Loucy (cell line): ENCODE measurements around the gene ZNRF3.

Experiments used
- H2AFZ ChIP-seq: fragments of 200-600 bp; sonication (generic); 2 replicates; pipeline ENCODE4 v1.6.0; 2016; ENCODE audit warnings: antibody characterized with exemption, mild to moderate bottlenecking, low read length, moderate library complexity
- H3F3A ChIP-seq: fragments of 200-600 bp; 2 replicates; pipeline ENCODE4 v1.6.0; 2016; ENCODE audit warnings: antibody characterized with exemption, low read depth, mild to moderate bottlenecking
- H3K27me3 ChIP-seq: fragments of 200-600 bp; sonication (generic); 2 replicates; pipeline ENCODE4 v1.6.1; 2014; ENCODE audit warnings: low read length, mild to moderate bottlenecking; ENCODE audit not compliant: insufficient read depth, poor library complexity, severe bottlenecking
- H3K36me3 ChIP-seq: fragments of 200-600 bp; sonication (generic); 2 replicates; pipeline ENCODE4 v1.6.1; 2016; ENCODE audit warnings: low read length; ENCODE audit not compliant: insufficient read depth
- H3K4me1 ChIP-seq: fragments of 200-600 bp; sonication (generic); 2 replicates; pipeline ENCODE4 v1.5.1; 2014; ENCODE audit warnings: low read length, mild to moderate bottlenecking; ENCODE audit not compliant: insufficient read depth, poor library complexity, severe bottlenecking
- H3K4me2 ChIP-seq: fragments of 200-600 bp; sonication (generic); 2 replicates; pipeline ENCODE4 v1.6.0; 2014; ENCODE audit warnings: antibody characterized with exemption, low read length, low read depth, mild to moderate bottlenecking; ENCODE audit not compliant: poor library complexity, severe bottlenecking
- H3K4me3 ChIP-seq: fragments of 200-600 bp; sonication (generic); 2 replicates; pipeline ENCODE4 v1.5.1; 2014; ENCODE audit warnings: low read length, mild to moderate bottlenecking, mixed read lengths; ENCODE audit not compliant: poor library complexity, severe bottlenecking
- H3K79me2 ChIP-seq: fragments of 200-600 bp; sonication (generic); 2 replicates; pipeline ENCODE4 v1.6.1; 2014; ENCODE audit warnings: low read length; ENCODE audit not compliant: insufficient read depth
- H3K9ac ChIP-seq: fragments of 200-600 bp; sonication (generic); 2 replicates; pipeline ENCODE4 v1.6.0; 2014; ENCODE audit warnings: mild to moderate bottlenecking, low read depth, low read length, moderate library complexity; ENCODE audit not compliant: poor library complexity, severe bottlenecking
- H3K9me2 ChIP-seq: fragments of 200-600 bp; sonication (generic); replicated peaks from 2 replicates; pipeline ENCODE4 v1.6.1; 2016; ENCODE audit warnings: low read depth, low read length, mixed read lengths
- H3K9me3 ChIP-seq: fragments of 200-600 bp; sonication (generic); 2 replicates; pipeline ENCODE4 v1.6.1; 2014; ENCODE audit warnings: mild to moderate bottlenecking, antibody characterized with exemption, low read length, low read depth; ENCODE audit not compliant: insufficient read depth
- H4K20me1 ChIP-seq: fragments of 200-600 bp; sonication (generic); 2 replicates; pipeline ENCODE4 v1.6.0; 2014; ENCODE audit warnings: antibody characterized with exemption, low read length, mild to moderate bottlenecking; ENCODE audit not compliant: insufficient read depth, poor library complexity, severe bottlenecking
- CTCF ChIP-seq: fragments of 200-600 bp; sonication (generic); conservative IDR thresholded peaks from 2 replicates; pipeline ENCODE4 v1.5.1; 2014; ENCODE audit warnings: mild to moderate bottlenecking, antibody characterized with exemption, low read length
- EZH2phosphoT487 ChIP-seq: fragments of 200-600 bp; IDR thresholded peaks from 2 replicates; pipeline ENCODE4 v1.6.1; 2018; ENCODE audit warnings: antibody characterized with exemption, mild to moderate bottlenecking, moderate library complexity, borderline replicate concordance

The ZNRF3 gene

GRCh38 chr22:28994522-28994921 lies 111.2 kb downstream of the ZNRF3 start:
- no peaks in the 10 kb centered on the region for H3F3A ChIP-seq
- peaks cover 3% of the 10 kb centered on the region for H3K4me1 ChIP-seq
- no peaks in the 10 kb centered on the region for H3K27me3 ChIP-seq
- H4K20me1 ChIP-seq: no peaks in the 10 kb centered on the region
- H3K9me2 ChIP-seq: no peaks in the 10 kb centered on the region
- no peaks in the 10 kb centered on the region for H3K79me2 ChIP-seq
- H3K4me2 ChIP-seq: no peak overlapping the region
- no peaks in the 10 kb centered on the region for H3K9me3 ChIP-seq
- no peak for TF ChIP-seq CTCF
- no peak for TF ChIP-seq EZH2phosphoT487
- H3K36me3 ChIP-seq: peaks cover 18% of the 10 kb centered on the region; the same call in 1 of the 2 replicates
- no peak overlapping the region for H2AFZ ChIP-seq
- no peak overlapping the region for H3K9ac ChIP-seq
- H3K4me3 ChIP-seq: no peak overlapping the region

- H3K4me1 ChIP-seq: no peaks in the 10 kb centered on the region
- H3K4me2 ChIP-seq: no peak overlapping the region
- H3K36me3 ChIP-seq: peaks cover 18% of the 10 kb centered on the region; the same call in 1 of the 2 replicates
- no peak overlapping the region for H3K9ac ChIP-seq
- H3K4me3 ChIP-seq: no peak overlapping the region
- no peak overlapping the region for H2AFZ ChIP-seq
- no peaks in the 10 kb centered on the region for H3K9me2 ChIP-seq
- H3K79me2 ChIP-seq: no peaks in the 10 kb centered on the region
- TF ChIP-seq EZH2phosphoT487 (no peak), CTCF (no peak)
- no peaks in the 10 kb centered on the region for H3F3A ChIP-seq
- no peaks in the 10 kb centered on the region for H3K9me3 ChIP-seq
- no peaks in the 10 kb centered on the region for H4K20me1 ChIP-seq
- H3K27me3 ChIP-seq: no peaks in the 10 kb centered on the region
Observed at GRCh38 chr22:28995551-28995950, 112.2 kb downstream of the ZNRF3 start.

- no peak for TF ChIP-seq CTCF
- no peak for TF ChIP-seq EZH2phosphoT487
- no peaks in the 10 kb centered on the region for H3K9me3 ChIP-seq
- no peak overlapping the region for H3K9ac ChIP-seq
- H3K9me2 ChIP-seq: no peaks in the 10 kb centered on the region
- H3K36me3 ChIP-seq: peaks cover 10% of the 10 kb centered on the region; the same call in 1 of the 2 replicates
- no peaks in the 10 kb centered on the region for H3K27me3 ChIP-seq
- no peaks in the 10 kb centered on the region for H4K20me1 ChIP-seq
- H3K4me1 ChIP-seq: no peaks in the 10 kb centered on the region
- no peak overlapping the region for H2AFZ ChIP-seq
- no peak overlapping the region for H3K4me3 ChIP-seq
- no peaks in the 10 kb centered on the region for H3K79me2 ChIP-seq
- no peak overlapping the region for H3K4me2 ChIP-seq
- no peaks in the 10 kb centered on the region for H3F3A ChIP-seq
Observed at GRCh38 chr22:28997342-28997741, 114.0 kb downstream of the ZNRF3 start.
